Lower lobe of right lung (tissue), 2 donors: ENCODE measurements around the gene POMGNT2. TPM values are rescaled to one million over a fixed set of nuclear protein-coding genes. Genes with fewer than 3 reads are reported as not detected.

Source experiments
- ATAC-seq, 2 donors: fragments of 200-7000 bp; cut with Tn5 transposase; one replicate each; pipeline ENCODE4 v1.9.1; 2020 to 2022; ENCODE audit warnings: mild to moderate bottlenecking in 2 of 2, moderate library complexity in 2 of 2
- DNase-seq: peaks from one replicate; pipeline ENCODE4 v3.0.0-alpha.2; 2020
- H3K27ac ChIP-seq: fragments of 200-600 bp; one replicate; pipeline ENCODE4 v1.8.0; 2022
- H3K27me3 ChIP-seq: fragments of 200-600 bp; one replicate; pipeline ENCODE4 v1.8.0; 2022; ENCODE audit warnings: low read depth
- H3K36me3 ChIP-seq: fragments of 200-600 bp; one replicate; pipeline ENCODE4 v1.8.0; 2022; ENCODE audit warnings: mild to moderate bottlenecking
- H3K4me1 ChIP-seq: fragments of 200-600 bp; one replicate; pipeline ENCODE4 v1.8.0; 2022
- H3K4me3 ChIP-seq: fragments of 200-600 bp; one replicate; pipeline ENCODE4 v1.8.0; 2022; ENCODE audit warnings: mild to moderate bottlenecking
- H3K9me3 ChIP-seq: fragments of 200-600 bp; one replicate; pipeline ENCODE4 v1.8.0; 2022
- intact Hi-C: fragments of 100-400 bp; cut with DNase I; formaldehyde crosslinking; loops from one replicate; pipeline ENCODE4 v1.11.0; 2022
- total RNA-seq: library from RNA; stranded (reverse); fragmentation: NEBNext Ultra II Directional; extraction: Animal tissue kit (Norgen Biotek cat#: 25700); gene quantifications from one replicate; pipeline ENCODE4 v1.2.1, GENCODE V29; 2021
- TF ChIP-seq, protein P1 (sequence below): fragments of 200-600 bp; IDR thresholded peaks from one replicate; pipeline ENCODE4 v1.8.0; 2022; ENCODE audit warnings: antibody characterized with exemption, mild to moderate bottlenecking
- donor health status: DM: no; HTN: yes; CAD: no; lungs with severe emphysema.

Gene POMGNT2
- total RNA-seq, 1 donor from 2014 or later = 9.9 TPM

- intact Hi-C loops = no loop called here
- TF ChIP-seq, protein P1, sequence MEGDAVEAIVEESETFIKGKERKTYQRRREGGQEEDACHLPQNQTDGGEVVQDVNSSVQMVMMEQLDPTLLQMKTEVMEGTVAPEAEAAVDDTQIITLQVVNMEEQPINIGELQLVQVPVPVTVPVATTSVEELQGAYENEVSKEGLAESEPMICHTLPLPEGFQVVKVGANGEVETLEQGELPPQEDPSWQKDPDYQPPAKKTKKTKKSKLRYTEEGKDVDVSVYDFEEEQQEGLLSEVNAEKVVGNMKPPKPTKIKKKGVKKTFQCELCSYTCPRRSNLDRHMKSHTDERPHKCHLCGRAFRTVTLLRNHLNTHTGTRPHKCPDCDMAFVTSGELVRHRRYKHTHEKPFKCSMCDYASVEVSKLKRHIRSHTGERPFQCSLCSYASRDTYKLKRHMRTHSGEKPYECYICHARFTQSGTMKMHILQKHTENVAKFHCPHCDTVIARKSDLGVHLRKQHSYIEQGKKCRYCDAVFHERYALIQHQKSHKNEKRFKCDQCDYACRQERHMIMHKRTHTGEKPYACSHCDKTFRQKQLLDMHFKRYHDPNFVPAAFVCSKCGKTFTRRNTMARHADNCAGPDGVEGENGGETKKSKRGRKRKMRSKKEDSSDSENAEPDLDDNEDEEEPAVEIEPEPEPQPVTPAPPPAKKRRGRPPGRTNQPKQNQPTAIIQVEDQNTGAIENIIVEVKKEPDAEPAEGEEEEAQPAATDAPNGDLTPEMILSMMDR = no peak
- DNase-seq (no peak), ATAC-seq (no peak)
- Histone ChIP-seq H3K27ac (no peak overlapping the region), H3K36me3 (peaks cover 23% of the 10 kb centered on the region), H3K9me3 (no peaks in the 10 kb centered on the region), H3K27me3 (no peaks in the 10 kb centered on the region), H3K4me1 (no peaks in the 10 kb centered on the region), H3K4me3 (no peak overlapping the region)
Observed at GRCh38 chr3:43079536-43080332, 26.1 kb downstream of the POMGNT2 start.

DNA sequence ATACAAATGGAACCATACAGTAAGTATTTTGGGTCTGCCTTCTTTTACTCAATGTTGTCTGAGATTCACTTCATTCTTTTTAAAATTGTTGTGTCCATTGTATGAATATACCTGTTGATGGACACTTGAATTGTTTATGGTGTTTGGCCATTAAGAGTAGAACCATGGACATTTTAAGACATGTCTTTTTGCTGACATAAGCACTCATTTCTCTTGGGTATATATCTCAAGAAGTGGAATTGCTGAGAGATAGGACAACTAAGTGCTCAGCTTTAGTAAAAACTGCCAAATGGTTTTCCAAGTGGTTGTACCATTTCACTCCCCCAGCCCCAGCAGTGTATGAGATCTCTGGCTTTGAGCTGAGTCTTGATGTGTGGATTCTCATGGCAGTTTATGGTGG is 28.2 kb downstream of the POMGNT2 start:
- intact Hi-C loops = no loop called here
- H3K4me3 ChIP-seq = no peak overlapping the region
- H3K27me3 ChIP-seq = no peaks in the 10 kb centered on the region
- ATAC-seq = no peak
- DNase-seq = no peak
- no peaks in the 10 kb centered on the region for H3K9me3 ChIP-seq
- no peaks in the 10 kb centered on the region for H3K4me1 ChIP-seq
- TF ChIP-seq, protein P1 = no peak
- peaks cover 23% of the 10 kb centered on the region for H3K36me3 ChIP-seq
- no peak overlapping the region for H3K27ac ChIP-seq

DNA sequence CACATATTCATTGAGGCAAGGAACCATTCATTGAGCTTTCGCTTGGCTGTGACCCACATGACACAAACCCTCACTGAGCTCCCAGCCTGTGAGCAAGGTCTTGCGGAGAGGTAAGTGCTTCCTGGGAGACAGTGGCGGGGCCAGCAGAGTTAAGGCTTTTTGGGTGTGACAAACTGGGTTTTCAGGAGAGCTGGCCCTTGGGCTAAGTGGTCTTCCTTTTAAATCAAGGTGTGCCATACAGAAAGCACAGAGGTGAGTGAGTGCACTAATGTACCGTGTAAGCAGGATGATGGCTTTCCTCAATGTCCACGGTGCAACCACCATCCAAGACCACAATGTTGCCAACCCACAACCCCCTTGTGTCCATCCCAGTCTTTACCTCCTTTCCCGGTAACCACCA is 28.6 kb downstream of the POMGNT2 start:
- Histone ChIP-seq H3K27ac (no peak overlapping the region), H3K9me3 (no peaks in the 10 kb centered on the region), H3K4me3 (no peak overlapping the region), H3K4me1 (no peaks in the 10 kb centered on the region), H3K27me3 (no peaks in the 10 kb centered on the region), H3K36me3 (peaks cover 23% of the 10 kb centered on the region)
- DNase-seq = no peak
- no peak for ATAC-seq
- intact Hi-C loops = no loop called here
- TF ChIP-seq, protein P1 = no peak

DNA sequence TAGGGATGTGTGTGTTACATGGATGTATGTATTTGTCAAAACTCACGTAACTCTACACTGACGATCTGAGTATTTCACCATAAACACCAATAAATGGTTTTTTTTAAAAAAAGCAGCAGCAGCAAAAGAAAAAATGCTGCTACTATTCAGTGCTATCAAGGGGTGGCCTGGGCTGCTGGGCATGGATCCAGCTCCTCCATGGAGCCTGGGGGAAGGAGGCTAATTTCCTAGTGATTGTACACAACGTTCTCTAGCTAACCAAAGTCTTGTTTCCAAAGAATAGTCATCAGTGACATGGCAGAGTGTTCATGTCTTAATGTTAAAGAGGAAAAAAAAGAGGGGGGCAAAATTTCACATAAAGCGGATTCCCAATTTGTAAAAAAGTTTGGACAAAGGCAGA is 29.0 kb downstream of the POMGNT2 start:
- DNase-seq (no peak), ATAC-seq (no peak)
- H3K27ac ChIP-seq = no peak overlapping the region
- no peaks in the 10 kb centered on the region for H3K9me3 ChIP-seq
- TF ChIP-seq, protein P1 = no peak
- H3K27me3 ChIP-seq = no peaks in the 10 kb centered on the region
- H3K36me3 ChIP-seq = peaks cover 23% of the 10 kb centered on the region
- intact Hi-C loops = no loop called here
- H3K4me1 ChIP-seq = no peaks in the 10 kb centered on the region
- H3K4me3 ChIP-seq = no peak overlapping the region

DNA sequence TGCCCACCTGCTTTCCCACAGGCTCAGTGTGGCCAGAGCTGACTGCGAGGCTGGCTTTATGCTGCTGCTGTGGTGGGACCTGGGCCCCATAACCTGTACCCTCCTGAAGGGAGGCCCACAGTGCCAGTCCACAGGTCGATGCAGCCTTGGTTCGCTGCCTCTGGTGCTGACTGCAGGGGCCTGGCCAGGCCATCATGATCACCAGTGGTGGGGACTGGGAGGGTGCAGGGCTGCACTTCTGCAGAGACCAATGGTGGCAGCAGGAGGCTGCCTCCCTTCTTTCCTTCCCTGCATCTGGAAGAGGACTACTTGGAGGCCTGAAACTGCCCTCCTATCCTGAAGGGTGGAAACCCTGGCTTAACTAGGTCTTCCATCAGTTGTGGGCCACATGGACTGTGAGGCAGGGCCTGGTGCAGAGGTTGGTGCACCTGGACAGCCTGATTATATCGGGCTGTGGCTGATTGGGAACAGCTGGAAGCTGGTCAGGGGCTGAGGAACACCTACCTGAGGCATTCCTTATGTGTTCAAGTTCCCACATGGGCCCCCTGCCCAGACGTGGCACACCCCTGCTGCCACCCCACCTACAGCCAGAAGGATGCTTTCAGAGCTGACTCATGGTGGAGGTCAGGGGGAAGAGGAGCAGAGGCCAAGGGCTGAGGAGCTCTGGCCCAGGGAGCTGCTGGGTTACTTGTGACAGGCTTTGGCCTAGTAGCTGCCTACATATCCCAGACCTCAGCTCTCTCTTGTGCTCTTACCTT is 29.8 kb downstream of the POMGNT2 start:
- ATAC-seq (no peak), DNase-seq (no peak)
- Histone ChIP-seq H3K9me3 (no peaks in the 10 kb centered on the region), H3K4me3 (no peak overlapping the region), H3K36me3 (peaks cover 20% of the 10 kb centered on the region), H3K27me3 (no peaks in the 10 kb centered on the region), H3K27ac (no peak overlapping the region), H3K4me1 (no peaks in the 10 kb centered on the region)
- TF ChIP-seq, protein P1 = no peak
- intact Hi-C loops = no loop called here
